ENCODE results near the gene GFPT2. TPM values are rescaled to one million over a fixed set of nuclear protein-coding genes. Genes with fewer than 3 reads are reported as not detected.

The GFPT2 gene
- total RNA-seq, 1 experiment from 2014 or later, result 8.2 TPM

GRCh38 chr5:180367991-180368390 lies 14.9 kb upstream of the GFPT2 start:
- H3K36me3 Mint-ChIP-seq (ENCODE audit: insufficient read depth, unreplicated experiment), result no peaks in the 10 kb centered on the region
- CTCF ChIA-PET, result interaction anchor here (0.5 kb wide), 1 partner anchor 137 kb away, joined by 6 read pairs; no protein-coding TSS in a partner anchor
- intact Hi-C loops (cut with micrococcal nuclease), result no loop called here
- H3K9me3 Mint-ChIP-seq (ENCODE audit: unreplicated experiment), result no peaks in the 10 kb centered on the region
- H3K27ac Mint-ChIP-seq (ENCODE audit: low read depth, unreplicated experiment), result no peak overlapping the region
- POLR2A ChIA-PET, result no interaction called here
- no peaks in the 10 kb centered on the region for H3K4me1 Mint-ChIP-seq (ENCODE audit: insufficient read depth, unreplicated experiment)
- no TSS peak for BruUV-seq (replicated peaks)
- H3K27me3 Mint-ChIP-seq (ENCODE audit: insufficient read depth, unreplicated experiment), result no peaks in the 10 kb centered on the region
- no peak for DNase-seq (ENCODE audit: unreplicated experiment)
- no peak overlapping the region for H3K4me3 Mint-ChIP-seq (ENCODE audit: unreplicated experiment)
- TF ChIP-seq, protein P1, sequence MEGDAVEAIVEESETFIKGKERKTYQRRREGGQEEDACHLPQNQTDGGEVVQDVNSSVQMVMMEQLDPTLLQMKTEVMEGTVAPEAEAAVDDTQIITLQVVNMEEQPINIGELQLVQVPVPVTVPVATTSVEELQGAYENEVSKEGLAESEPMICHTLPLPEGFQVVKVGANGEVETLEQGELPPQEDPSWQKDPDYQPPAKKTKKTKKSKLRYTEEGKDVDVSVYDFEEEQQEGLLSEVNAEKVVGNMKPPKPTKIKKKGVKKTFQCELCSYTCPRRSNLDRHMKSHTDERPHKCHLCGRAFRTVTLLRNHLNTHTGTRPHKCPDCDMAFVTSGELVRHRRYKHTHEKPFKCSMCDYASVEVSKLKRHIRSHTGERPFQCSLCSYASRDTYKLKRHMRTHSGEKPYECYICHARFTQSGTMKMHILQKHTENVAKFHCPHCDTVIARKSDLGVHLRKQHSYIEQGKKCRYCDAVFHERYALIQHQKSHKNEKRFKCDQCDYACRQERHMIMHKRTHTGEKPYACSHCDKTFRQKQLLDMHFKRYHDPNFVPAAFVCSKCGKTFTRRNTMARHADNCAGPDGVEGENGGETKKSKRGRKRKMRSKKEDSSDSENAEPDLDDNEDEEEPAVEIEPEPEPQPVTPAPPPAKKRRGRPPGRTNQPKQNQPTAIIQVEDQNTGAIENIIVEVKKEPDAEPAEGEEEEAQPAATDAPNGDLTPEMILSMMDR (IDR thresholded peaks at IDR 0.05; ENCODE audit: unreplicated experiment), result no peak

DNA sequence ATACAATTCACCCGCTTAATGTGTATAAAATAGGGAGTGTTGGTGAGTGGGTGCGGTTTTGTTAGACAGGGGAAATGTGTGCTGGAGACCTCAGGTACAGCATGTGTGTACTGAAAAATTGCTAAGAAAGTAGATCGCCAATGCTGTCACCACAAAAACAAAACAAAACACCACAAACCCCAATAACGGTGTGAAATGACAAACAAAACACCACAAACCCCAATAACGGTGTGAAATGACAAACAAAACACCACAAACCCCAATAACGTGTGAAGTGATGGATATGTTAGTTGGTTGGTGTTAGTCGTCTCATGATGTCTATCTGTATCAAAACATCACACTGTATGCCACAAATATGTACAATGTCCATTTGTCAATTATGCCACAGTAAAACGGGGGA lies 14.2 kb upstream of the GFPT2 start:
- DNase-seq (ENCODE audit: unreplicated experiment), result no peak
- Mint-ChIP-seq H3K27ac (ENCODE audit: low read depth, unreplicated experiment) (no peak overlapping the region), H3K27me3 (ENCODE audit: insufficient read depth, unreplicated experiment) (no peaks in the 10 kb centered on the region), H3K36me3 (ENCODE audit: insufficient read depth, unreplicated experiment) (no peaks in the 10 kb centered on the region), H3K4me3 (ENCODE audit: unreplicated experiment) (no peak overlapping the region), H3K9me3 (ENCODE audit: unreplicated experiment) (no peaks in the 10 kb centered on the region), H3K4me1 (ENCODE audit: insufficient read depth, unreplicated experiment) (no peaks in the 10 kb centered on the region)
- no TSS peak for BruUV-seq (replicated peaks)
- POLR2A ChIA-PET, result no interaction called here
- CTCF ChIA-PET, result no interaction called here
- TF ChIP-seq, protein P1 (IDR thresholded peaks at IDR 0.05; ENCODE audit: unreplicated experiment), result no peak
- intact Hi-C loops (cut with micrococcal nuclease), result no loop called here

DNA sequence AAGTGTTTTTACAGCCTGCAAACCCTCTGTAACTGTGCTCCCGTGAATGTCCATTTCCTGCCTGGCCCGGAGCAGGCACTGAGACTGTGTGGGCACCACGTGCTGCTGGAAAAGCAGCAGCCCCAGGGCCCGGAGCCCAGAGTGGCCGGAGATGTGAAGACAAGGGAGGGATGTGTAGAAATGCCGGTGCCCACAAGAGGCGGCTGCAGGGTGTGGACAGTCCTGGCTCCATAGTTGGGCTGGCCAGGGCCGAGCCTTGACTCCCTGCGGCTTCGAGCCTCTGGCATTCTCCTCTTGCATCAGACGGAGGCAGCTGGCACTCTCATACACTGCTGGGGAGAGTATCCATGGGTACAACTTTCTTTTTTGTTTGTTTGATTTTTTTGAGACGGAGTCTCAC lies 13.2 kb upstream of the GFPT2 start:
- Mint-ChIP-seq H3K4me1 (ENCODE audit: insufficient read depth, unreplicated experiment) (no peaks in the 10 kb centered on the region), H3K36me3 (ENCODE audit: insufficient read depth, unreplicated experiment) (no peaks in the 10 kb centered on the region), H3K27me3 (ENCODE audit: insufficient read depth, unreplicated experiment) (no peaks in the 10 kb centered on the region), H3K9me3 (ENCODE audit: unreplicated experiment) (no peaks in the 10 kb centered on the region), H3K27ac (ENCODE audit: low read depth, unreplicated experiment) (no peak overlapping the region), H3K4me3 (ENCODE audit: unreplicated experiment) (no peak overlapping the region)
- TF ChIP-seq, protein P1 (IDR thresholded peaks at IDR 0.05; ENCODE audit: unreplicated experiment), result no peak
- no peak for DNase-seq (ENCODE audit: unreplicated experiment)
- ChIA-PET POLR2A (no interaction called here), CTCF (interaction anchor here (0.6 kb wide), 1 partner anchor 37 kb away, joined by 3 read pairs; no protein-coding TSS in a partner anchor)
- no TSS peak for BruUV-seq (replicated peaks)
- intact Hi-C loops (cut with micrococcal nuclease), result no loop called here

DNA sequence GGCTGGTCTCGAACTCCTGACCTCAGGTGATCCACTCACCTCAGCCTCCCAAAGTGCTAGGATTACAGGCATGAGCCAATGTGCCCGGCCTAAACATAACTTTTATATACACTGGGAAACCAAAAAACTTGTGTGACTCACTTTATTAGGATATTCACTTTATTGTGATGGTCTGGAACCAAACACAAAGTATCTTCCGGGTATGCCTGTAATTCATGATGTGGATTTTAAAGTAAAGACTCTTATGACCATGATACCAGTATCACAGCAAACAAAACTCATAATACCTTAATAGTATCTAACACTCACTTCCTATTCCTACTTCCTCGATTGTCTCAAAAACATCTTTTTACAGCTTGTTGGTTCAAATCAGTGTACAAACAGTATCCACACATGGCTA lies 12.7 kb upstream of the GFPT2 start:
- TF ChIP-seq, protein P1 (IDR thresholded peaks at IDR 0.05; ENCODE audit: unreplicated experiment), result no peak
- ChIA-PET POLR2A (no interaction called here), CTCF (interaction anchor here (0.6 kb wide), 1 partner anchor 37 kb away, joined by 3 read pairs; no protein-coding TSS in a partner anchor)
- no peaks in the 10 kb centered on the region for H3K27me3 Mint-ChIP-seq (ENCODE audit: insufficient read depth, unreplicated experiment)
- H3K9me3 Mint-ChIP-seq (ENCODE audit: unreplicated experiment), result no peaks in the 10 kb centered on the region
- no peak for DNase-seq (ENCODE audit: unreplicated experiment)
- intact Hi-C loops (cut with micrococcal nuclease), result no loop called here
- no peak overlapping the region for H3K27ac Mint-ChIP-seq (ENCODE audit: low read depth, unreplicated experiment)
- BruUV-seq (replicated peaks), result no TSS peak
- H3K4me3 Mint-ChIP-seq (ENCODE audit: unreplicated experiment), result no peak overlapping the region
- no peaks in the 10 kb centered on the region for H3K4me1 Mint-ChIP-seq (ENCODE audit: insufficient read depth, unreplicated experiment)
- no peaks in the 10 kb centered on the region for H3K36me3 Mint-ChIP-seq (ENCODE audit: insufficient read depth, unreplicated experiment)

Measured in MCF 10A (cell line).